ENCODE results near the gene IL19.

- TF ChIP-seq CTCF (IDR thresholded peaks at IDR 0.05) (no peak), POLR2A (IDR thresholded peaks at IDR 0.05) (no peak)
Observed at GRCh38 chr1:206782448-206782847, 11.9 kb downstream of the IL19 start.
